Mesothelial cell of epicardium (in vitro differentiated cells): Measurements from ENCODE around the gene TNNI3K. TPM values are rescaled to one million over a fixed set of nuclear protein-coding genes. Genes with fewer than 3 reads are reported as not detected.

Source experiments
- DNase-seq, 2 experiments: peaks; one replicate each; pipeline ENCODE4 v3.0.0; 2021; ENCODE audit warnings: low spot score in 2 of 2; ENCODE audit not compliant: unreplicated experiment in 2 of 2
- H3K27ac Mint-ChIP-seq: 2 replicates; pipeline ENCODE4 v1.8.0; 2021; ENCODE audit warnings: mixed read lengths
- H3K27me3 Mint-ChIP-seq: 2 replicates; pipeline ENCODE4 v1.8.0; 2021; ENCODE audit warnings: low read depth, mixed read lengths
- H3K36me3 Mint-ChIP-seq: 2 replicates; pipeline ENCODE4 v1.8.0; 2021; ENCODE audit warnings: mixed read lengths
- H3K4me1 Mint-ChIP-seq: 2 replicates; pipeline ENCODE4 v1.8.0; 2021; ENCODE audit warnings: mixed read lengths
- H3K4me3 Mint-ChIP-seq: 2 replicates; pipeline ENCODE4 v1.8.0; 2021; ENCODE audit warnings: mild to moderate bottlenecking, moderate library complexity, mixed read lengths
- H3K9me3 Mint-ChIP-seq: 2 replicates; pipeline ENCODE4 v1.8.0; 2021; ENCODE audit warnings: mixed read lengths
- total RNA-seq: library from RNA; stranded (reverse); gene quantifications from 3 replicates; pipeline ENCODE4 v1.2.1, GENCODE V29; 2021
- TF ChIP-seq, protein P1 (sequence below): fragments of 200-600 bp; sonication (generic); IDR thresholded peaks from one replicate; pipeline ENCODE4 v1.5.0; 2021; ENCODE audit warnings: antibody characterized with exemption; ENCODE audit not compliant: unreplicated experiment

The TNNI3K gene
- total RNA-seq, 1 donor from 2014 or later, result 1.5 TPM

- TF ChIP-seq, protein P1, sequence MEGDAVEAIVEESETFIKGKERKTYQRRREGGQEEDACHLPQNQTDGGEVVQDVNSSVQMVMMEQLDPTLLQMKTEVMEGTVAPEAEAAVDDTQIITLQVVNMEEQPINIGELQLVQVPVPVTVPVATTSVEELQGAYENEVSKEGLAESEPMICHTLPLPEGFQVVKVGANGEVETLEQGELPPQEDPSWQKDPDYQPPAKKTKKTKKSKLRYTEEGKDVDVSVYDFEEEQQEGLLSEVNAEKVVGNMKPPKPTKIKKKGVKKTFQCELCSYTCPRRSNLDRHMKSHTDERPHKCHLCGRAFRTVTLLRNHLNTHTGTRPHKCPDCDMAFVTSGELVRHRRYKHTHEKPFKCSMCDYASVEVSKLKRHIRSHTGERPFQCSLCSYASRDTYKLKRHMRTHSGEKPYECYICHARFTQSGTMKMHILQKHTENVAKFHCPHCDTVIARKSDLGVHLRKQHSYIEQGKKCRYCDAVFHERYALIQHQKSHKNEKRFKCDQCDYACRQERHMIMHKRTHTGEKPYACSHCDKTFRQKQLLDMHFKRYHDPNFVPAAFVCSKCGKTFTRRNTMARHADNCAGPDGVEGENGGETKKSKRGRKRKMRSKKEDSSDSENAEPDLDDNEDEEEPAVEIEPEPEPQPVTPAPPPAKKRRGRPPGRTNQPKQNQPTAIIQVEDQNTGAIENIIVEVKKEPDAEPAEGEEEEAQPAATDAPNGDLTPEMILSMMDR, result no peak
- H3K27ac Mint-ChIP-seq, result no peak overlapping the region
- no peaks in the 10 kb centered on the region for H3K4me1 Mint-ChIP-seq
Observed at GRCh38 chr1:74504125-74504932, 269.1 kb downstream of the TNNI3K start.

GRCh38 chr1:74504933-74505512, 269.8 kb downstream of the TNNI3K start:
- TF ChIP-seq, protein P1, result no peak
- H3K36me3 Mint-ChIP-seq, result no peaks in the 10 kb centered on the region
- no peak overlapping the region for H3K27ac Mint-ChIP-seq
- peaks cover 12% of the 10 kb centered on the region for H3K27me3 Mint-ChIP-seq
- no peak overlapping the region for H3K4me3 Mint-ChIP-seq
- H3K9me3 Mint-ChIP-seq, result no peaks in the 10 kb centered on the region
- DNase-seq, result no peak
- H3K4me1 Mint-ChIP-seq, result no peaks in the 10 kb centered on the region

More at GRCh38 chr1:74504125-74504932, 269.1 kb downstream of the TNNI3K start:
- Mint-ChIP-seq H3K36me3 (no peaks in the 10 kb centered on the region), H3K9me3 (no peaks in the 10 kb centered on the region), H3K27me3 (peaks cover 12% of the 10 kb centered on the region), H3K4me3 (no peak overlapping the region)
- DNase-seq, result peak in 1 of 2 experiments; percentile 66

DNA sequence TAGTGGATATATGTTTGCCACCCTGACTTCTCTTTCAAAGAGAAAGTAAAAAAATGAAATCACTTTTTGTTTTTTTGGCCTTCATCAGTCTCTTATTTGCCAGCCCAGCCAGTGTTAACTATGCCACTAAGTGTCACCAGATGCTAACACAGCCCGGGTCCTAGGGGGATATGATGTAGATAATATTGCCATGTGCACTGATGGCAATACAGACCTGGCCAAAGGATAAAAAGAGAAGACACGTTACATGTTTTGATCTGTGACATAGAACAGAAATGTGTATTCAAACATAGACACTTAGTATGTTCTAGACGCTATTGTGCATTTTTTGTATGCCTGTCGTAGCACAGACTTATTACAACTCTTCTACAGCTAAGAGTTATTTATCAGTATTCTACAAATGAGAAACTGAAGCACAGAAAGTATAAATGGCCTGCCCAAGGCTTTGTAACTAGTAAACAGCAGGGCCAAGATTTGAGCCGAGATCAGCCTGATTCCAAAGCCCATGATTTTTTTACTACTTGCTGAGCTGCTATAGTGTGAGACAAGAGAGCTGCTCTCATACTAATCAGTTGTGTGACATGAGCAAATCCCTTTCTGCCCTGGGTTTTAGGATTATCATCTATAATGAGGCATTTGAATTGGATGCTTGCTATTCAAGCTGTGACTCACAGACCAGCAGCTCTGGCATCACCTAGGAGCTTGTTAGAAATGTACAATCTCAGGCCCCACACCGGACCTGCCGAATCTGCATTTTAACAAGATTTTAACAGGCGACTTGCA, 270.9 kb downstream of the TNNI3K start:
- H3K4me1 Mint-ChIP-seq, result no peaks in the 10 kb centered on the region
- H3K36me3 Mint-ChIP-seq, result no peaks in the 10 kb centered on the region
- H3K27me3 Mint-ChIP-seq, result peaks cover 12% of the 10 kb centered on the region
- no peak overlapping the region for H3K4me3 Mint-ChIP-seq
- H3K9me3 Mint-ChIP-seq, result no peaks in the 10 kb centered on the region
- DNase-seq, result no peak
- TF ChIP-seq, protein P1, result no peak
- H3K27ac Mint-ChIP-seq, result no peak overlapping the region

DNA sequence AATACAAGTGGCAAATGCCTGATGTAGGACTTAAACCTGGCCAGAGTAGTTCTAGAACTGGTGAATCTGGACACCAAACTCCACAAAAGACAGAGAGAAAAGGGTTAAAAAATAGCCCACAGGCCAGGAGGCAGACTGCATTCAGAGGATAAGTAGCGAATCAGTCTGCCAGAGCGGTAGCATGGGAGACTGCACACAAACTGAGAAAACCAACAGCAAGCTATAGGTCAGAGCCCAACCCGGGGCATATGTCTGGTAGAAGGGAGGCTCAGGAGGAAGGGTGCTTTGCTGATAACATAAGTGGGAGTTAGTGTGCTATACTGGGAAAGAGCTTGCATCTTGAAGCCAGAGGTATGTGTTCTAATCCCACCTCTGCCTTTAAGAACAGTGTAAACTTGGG, 273.3 kb downstream of the TNNI3K start:
- Mint-ChIP-seq H3K27ac (no peak overlapping the region), H3K36me3 (no peaks in the 10 kb centered on the region), H3K27me3 (peaks cover 22% of the 10 kb centered on the region), H3K9me3 (no peaks in the 10 kb centered on the region), H3K4me3 (no peak overlapping the region), H3K4me1 (no peaks in the 10 kb centered on the region)
- no peak for DNase-seq
- TF ChIP-seq, protein P1, result no peak

- TF ChIP-seq, protein P1, result no peak
- Mint-ChIP-seq H3K36me3 (no peaks in the 10 kb centered on the region), H3K27me3 (peaks cover 16% of the 10 kb centered on the region), H3K9me3 (no peaks in the 10 kb centered on the region), H3K4me3 (no peak within 1 kb of the TSS), H3K27ac (no peak within 1 kb of the TSS), H3K4me1 (no peaks in the 10 kb centered on the region)
- no peak for DNase-seq
Observed at GRCh38 chr1:74512170-74512915, 277.2 kb downstream of the TNNI3K start, which contains the start of gene LRRC53. TSS of gene LRRC53 (minus strand) at chr1:74512611. CDS start at chr1:74483349, 29,262 bp downstream.
